ENCODE results near the gene FAM43B. TPM values are rescaled to one million over a fixed set of nuclear protein-coding genes. Genes with fewer than 3 reads are reported as not detected.

The FAM43B gene
- total and polyA plus RNA-seq, 4 donors, result 0.20 to 0.67 (median 0.29) TPM

DNA sequence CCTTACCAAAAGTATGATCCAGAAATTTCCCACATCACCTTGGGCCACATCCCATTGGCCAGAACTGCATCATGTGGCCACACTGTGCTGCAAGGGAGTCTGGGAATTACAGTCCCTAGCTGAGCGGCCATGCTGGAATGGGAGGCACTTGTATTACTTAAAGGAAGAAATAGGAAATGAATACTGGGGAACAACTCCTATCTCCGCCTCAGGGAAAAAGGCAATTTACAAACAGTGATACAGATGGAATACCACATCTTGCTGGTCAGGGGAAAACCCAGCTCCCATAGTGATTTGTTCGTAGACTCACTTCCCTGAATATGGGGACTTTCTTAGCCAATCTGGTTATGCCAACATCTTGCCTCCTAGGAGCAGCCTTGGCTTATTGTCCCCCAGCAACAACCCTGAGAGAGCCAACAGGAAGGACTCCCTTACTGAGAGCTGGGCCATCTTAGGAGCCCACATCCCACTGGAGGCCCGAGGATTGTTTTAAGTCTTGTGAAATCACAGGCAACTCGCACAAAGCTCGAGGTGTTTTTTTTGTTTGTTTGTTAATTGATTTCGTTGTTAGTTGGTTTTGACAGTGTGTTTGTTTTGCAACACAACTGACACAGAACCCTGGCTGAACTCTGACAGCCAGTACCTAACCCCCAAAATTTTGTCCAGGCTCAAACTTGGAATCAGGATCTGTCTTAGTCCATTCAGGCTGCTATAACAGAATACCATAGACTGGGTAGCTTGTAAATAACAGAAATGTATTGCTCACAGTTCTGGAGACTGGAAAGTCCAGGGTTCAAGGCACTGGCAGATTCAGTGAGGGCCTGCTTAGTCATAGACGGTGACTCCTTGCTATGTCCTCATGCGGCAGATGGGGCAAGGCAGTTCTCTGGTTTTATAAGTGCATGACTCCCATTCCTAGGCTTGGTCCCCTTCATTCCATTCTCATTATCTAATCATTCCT lies 51.4 kb downstream of the FAM43B start:
- no peak for DNase-seq
- H3K27me3 ChIP-seq (ENCODE audit: control insufficient read depth in 3 of 3, insufficient read depth in 3 of 3, low read length in 2 of 3), result peaks cover 0 to 2% (median 0%) of the 10 kb centered on the region in 3 donors
- no peak for ATAC-seq (ENCODE audit: insufficient read depth, low FRiP score)
- WGBS, 2 donors, result 40 to 76% methylated on average over 9 of the region's 9 CpGs
- H3K9ac ChIP-seq (ENCODE audit: insufficient read depth in 1 of 2, low read length in 2 of 2), result no peak overlapping the region
- TF ChIP-seq CTCF (IDR thresholded peaks at IDR 0.05; ENCODE audit: control extremely low read depth, extremely low read depth), result no peak
- H3K36me3 ChIP-seq (ENCODE audit: control insufficient read depth in 4 of 4, insufficient read depth in 4 of 4, low read length in 4 of 4), result no peaks in the 10 kb centered on the region
- peaks cover 0 to 4% (median 0%) of the 10 kb centered on the region in 4 donors for H3K9me3 ChIP-seq (ENCODE audit: control insufficient read depth in 4 of 4, insufficient read depth in 3 of 4, low read length in 3 of 4)
- no peak overlapping the region for H3K27ac ChIP-seq (ENCODE audit: low read depth in 1 of 2, low read length in 1 of 2)
- peaks cover 0 to 5% (median 0%) of the 10 kb centered on the region in 5 donors for H3K4me1 ChIP-seq (ENCODE audit: control insufficient read depth in 5 of 5, insufficient read depth in 5 of 5, low read length in 5 of 5)
- H3K4me3 ChIP-seq, result no peak overlapping the region

Other genes with a start within 250 kb of the FAM43B start
- 10 to 100 TPM; 32.5 to 44.3 TPM for gene CAMK2N1, start 66.4 kb upstream of the FAM43B start, total RNA-seq
- 10 to 100 TPM in 1 of 2 donors, 1 to 10 TPM in 1; 6.5 to 24.0 TPM for gene CAMK2N1, start 66.4 kb upstream of the FAM43B start, polyA plus RNA-seq
- 10 to 100 TPM; 21.5 to 32.6 TPM for gene MUL1, start 44.4 kb upstream of the FAM43B start, total RNA-seq
- gene MUL1, start 44.4 kb upstream of the FAM43B start, polyA plus RNA-seq, result 10 to 100 TPM in 1 of 2 donors, 1 to 10 TPM in 1; 6.0 to 27.7 TPM
- gene CDA, start 36.5 kb downstream of the FAM43B start, total RNA-seq, result 1 to 10 TPM in 1 of 2 donors, under 1 TPM in 1; 0.40 to 3.4 TPM
- gene CDA, start 36.5 kb downstream of the FAM43B start, polyA plus RNA-seq, result 10 to 100 TPM in 1 of 2 donors, 1 to 10 TPM in 1; 3.3 to 47.5 TPM
- 10 to 100 TPM; 42.5 to 45.4 TPM for gene PINK1, start 80.9 kb downstream of the FAM43B start, total RNA-seq
- 10 to 100 TPM; 37.5 to 39.2 TPM for gene PINK1, start 80.9 kb downstream of the FAM43B start, polyA plus RNA-seq
- gene DDOST, start 108.8 kb downstream of the FAM43B start, total RNA-seq, result 100 to 1,000 TPM; 121 to 286 TPM
- gene DDOST, start 108.8 kb downstream of the FAM43B start, polyA plus RNA-seq, result 100 to 1,000 TPM; 170 to 304 TPM
- 1 to 10 TPM; 6.3 to 9.6 TPM for gene KIF17, start 165.4 kb downstream of the FAM43B start, total RNA-seq
- gene KIF17, start 165.4 kb downstream of the FAM43B start, polyA plus RNA-seq, result 1 to 10 TPM; 4.1 to 5.5 TPM
- gene SH2D5, start 180.1 kb downstream of the FAM43B start, total RNA-seq, result under 1 TPM in 1 of 2 donors, not detected in 1; 0.52 TPM
- gene SH2D5, start 180.1 kb downstream of the FAM43B start, polyA plus RNA-seq, result under 1 TPM; 0.37 to 0.93 TPM
- 100 to 1,000 TPM; 143 to 316 TPM for gene HP1BP3, start 234.7 kb downstream of the FAM43B start, total RNA-seq
- gene HP1BP3, start 234.7 kb downstream of the FAM43B start, polyA plus RNA-seq, result 10 to 100 TPM; 63.0 to 92.9 TPM